ENCODE data around the gene TNRC18.

DNA sequence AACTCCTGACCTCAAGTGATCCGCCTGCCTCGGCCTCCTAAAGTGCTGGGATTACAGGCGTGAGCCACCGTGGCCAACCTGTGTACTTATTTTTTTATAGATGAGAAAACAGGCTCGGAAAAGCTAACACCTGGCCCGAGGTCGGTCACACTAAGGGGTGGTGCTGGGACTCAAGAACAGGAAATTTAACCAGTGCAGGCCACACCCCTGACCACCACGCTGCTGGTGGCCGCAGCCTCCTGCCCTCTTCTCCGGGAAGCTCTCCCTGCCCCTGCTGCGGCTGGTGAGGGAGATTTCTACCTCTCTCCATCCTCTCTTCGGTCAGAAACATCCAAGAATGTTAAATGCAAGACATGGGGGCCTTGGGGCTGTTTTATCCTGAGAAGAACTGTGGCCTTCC lies 63.2 kb downstream of the TNRC18 start:
- TF ChIP-seq, protein P1, sequence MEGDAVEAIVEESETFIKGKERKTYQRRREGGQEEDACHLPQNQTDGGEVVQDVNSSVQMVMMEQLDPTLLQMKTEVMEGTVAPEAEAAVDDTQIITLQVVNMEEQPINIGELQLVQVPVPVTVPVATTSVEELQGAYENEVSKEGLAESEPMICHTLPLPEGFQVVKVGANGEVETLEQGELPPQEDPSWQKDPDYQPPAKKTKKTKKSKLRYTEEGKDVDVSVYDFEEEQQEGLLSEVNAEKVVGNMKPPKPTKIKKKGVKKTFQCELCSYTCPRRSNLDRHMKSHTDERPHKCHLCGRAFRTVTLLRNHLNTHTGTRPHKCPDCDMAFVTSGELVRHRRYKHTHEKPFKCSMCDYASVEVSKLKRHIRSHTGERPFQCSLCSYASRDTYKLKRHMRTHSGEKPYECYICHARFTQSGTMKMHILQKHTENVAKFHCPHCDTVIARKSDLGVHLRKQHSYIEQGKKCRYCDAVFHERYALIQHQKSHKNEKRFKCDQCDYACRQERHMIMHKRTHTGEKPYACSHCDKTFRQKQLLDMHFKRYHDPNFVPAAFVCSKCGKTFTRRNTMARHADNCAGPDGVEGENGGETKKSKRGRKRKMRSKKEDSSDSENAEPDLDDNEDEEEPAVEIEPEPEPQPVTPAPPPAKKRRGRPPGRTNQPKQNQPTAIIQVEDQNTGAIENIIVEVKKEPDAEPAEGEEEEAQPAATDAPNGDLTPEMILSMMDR (IDR thresholded peaks at IDR 0.05; ENCODE audit: poor library complexity) = no peak
- TF ChIP-seq EZH2phosphoT487 (IDR thresholded peaks at IDR 0.05; ENCODE audit: low read depth, severe bottlenecking, unreplicated experiment) = no peak
